Hepatocyte (in vitro differentiated cells): ENCODE measurements around the gene OR2B6.

Experiments used
- EZH2 ChIP-seq: fragments of 200-600 bp; sonication (generic); IDR thresholded peaks from 2 replicates; pipeline ENCODE4 v1.6.1; 2016; ENCODE audit warnings: antibody characterized with exemption, mild to moderate bottlenecking, borderline replicate concordance
- TF ChIP-seq, protein P1 (sequence below): fragments of 200-600 bp; sonication (generic); IDR thresholded peaks from 2 replicates; pipeline ENCODE4 v1.5.1; 2016; ENCODE audit warnings: antibody characterized with exemption, mild to moderate bottlenecking; ENCODE audit not compliant: poor library complexity

DNA sequence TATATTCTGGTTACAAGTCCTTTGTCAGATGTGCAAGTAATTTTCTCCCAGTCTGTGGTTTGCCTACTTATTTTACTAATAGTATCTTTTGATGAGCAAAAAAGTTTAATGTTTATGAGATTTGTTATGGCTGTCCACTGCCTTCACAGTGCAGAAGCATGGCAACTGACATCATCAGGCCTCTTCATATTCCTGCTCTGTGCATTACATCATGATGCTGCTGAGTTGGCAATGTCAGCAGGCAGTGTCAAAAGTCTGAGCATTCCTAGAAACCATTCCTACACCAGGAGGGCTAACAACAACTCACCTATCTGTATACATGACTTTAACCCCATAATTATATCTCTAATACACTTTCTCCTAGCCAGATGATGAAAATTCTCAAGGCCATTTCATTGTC lies 34.1 kb upstream of the OR2B6 start:
- TF ChIP-seq, protein P1, sequence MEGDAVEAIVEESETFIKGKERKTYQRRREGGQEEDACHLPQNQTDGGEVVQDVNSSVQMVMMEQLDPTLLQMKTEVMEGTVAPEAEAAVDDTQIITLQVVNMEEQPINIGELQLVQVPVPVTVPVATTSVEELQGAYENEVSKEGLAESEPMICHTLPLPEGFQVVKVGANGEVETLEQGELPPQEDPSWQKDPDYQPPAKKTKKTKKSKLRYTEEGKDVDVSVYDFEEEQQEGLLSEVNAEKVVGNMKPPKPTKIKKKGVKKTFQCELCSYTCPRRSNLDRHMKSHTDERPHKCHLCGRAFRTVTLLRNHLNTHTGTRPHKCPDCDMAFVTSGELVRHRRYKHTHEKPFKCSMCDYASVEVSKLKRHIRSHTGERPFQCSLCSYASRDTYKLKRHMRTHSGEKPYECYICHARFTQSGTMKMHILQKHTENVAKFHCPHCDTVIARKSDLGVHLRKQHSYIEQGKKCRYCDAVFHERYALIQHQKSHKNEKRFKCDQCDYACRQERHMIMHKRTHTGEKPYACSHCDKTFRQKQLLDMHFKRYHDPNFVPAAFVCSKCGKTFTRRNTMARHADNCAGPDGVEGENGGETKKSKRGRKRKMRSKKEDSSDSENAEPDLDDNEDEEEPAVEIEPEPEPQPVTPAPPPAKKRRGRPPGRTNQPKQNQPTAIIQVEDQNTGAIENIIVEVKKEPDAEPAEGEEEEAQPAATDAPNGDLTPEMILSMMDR, result no peak
- no peak for TF ChIP-seq EZH2
